Esophagus muscularis mucosa (tissue), 4 donors: ENCODE results near the gene THBD. TPM values are rescaled to one million over a fixed set of nuclear protein-coding genes. Genes with fewer than 3 reads are reported as not detected.

Experiments used
- DNase-seq: peaks from one replicate; pipeline ENCODE4 v3.0.0-alpha.2; 2017; ENCODE audit errors: extremely low spot score
- H3K27ac ChIP-seq, 4 donors: fragments of 200-600 bp; sonication (generic); replicated peaks in 1 of 4; 1 replicate in 3 of 4; 2 replicates in 1 of 4; pipeline ENCODE4 v1.5.1; 2016 to 2019; ENCODE audit warnings: mild to moderate bottlenecking in 1 of 4
- H3K27me3 ChIP-seq, 4 donors: fragments of 200-600 bp; sonication (generic); one replicate each; pipeline versions ENCODE4 v1.5.1 to v1.6.0; 2016 to 2019
- H3K36me3 ChIP-seq, 4 donors: fragments of 200-600 bp; sonication (generic); one replicate each; pipeline ENCODE4 v1.5.1; 2016 to 2019
- H3K4me1 ChIP-seq, 4 donors: fragments of 200-600 bp; sonication (generic); one replicate each; pipeline ENCODE4 v1.5.1; 2016 to 2019
- H3K4me3 ChIP-seq, 4 donors: fragments of 200-600 bp; sonication (generic); 1 replicate in 2 of 4; 2 replicates in 2 of 4; pipeline ENCODE4 v1.5.1; 2016 to 2019; ENCODE audit warnings: mild to moderate bottlenecking in 4 of 4, moderate library complexity in 1 of 4
- H3K9me3 ChIP-seq, 4 donors: fragments of 200-600 bp; sonication (generic); 1 replicate in 3 of 4; 2 replicates in 1 of 4; pipeline ENCODE4 v1.5.1; 2016 to 2019
- EP300 ChIP-seq: sonication (generic); formaldehyde crosslinking; IDR thresholded peaks from one replicate; pipeline ENCODE4 v1.6.1; 2017; ENCODE audit warnings: antibody characterized with exemption
- POLR2A ChIP-seq: fragments of 450-650 bp; IDR thresholded peaks from one replicate; pipeline ENCODE4 v1.6.1; 2017; ENCODE audit warnings: antibody characterized with exemption, moderate library complexity, mild to moderate bottlenecking, low read depth
- POLR2AphosphoS5 ChIP-seq, 2 donors: sonication (generic); formaldehyde crosslinking; IDR thresholded peaks; one replicate each; pipeline ENCODE4 v1.6.1; 2017; ENCODE audit warnings: antibody characterized with exemption in 2 of 2
- WGBS: methylation state at CpG from one replicate; pipeline ENCODE4 v1.1.5; 2018; 5-methylcytosine and 5-hydroxymethylcytosine counted together
- intact Hi-C: fragments of 100-400 bp; cut with DNase I; formaldehyde crosslinking; loops from one replicate; pipeline ENCODE4 v1.15.1; 2023
- total RNA-seq, 4 donors: library from RNA; depleted of rRNA; stranded (reverse); fragments of >200 nt; gene quantifications; one replicate each; pipeline versions ENCODE4 v1.1.0 to v1.2.1, GENCODE V29; 2016
- TF ChIP-seq, protein P1 (sequence below), 3 experiments: fragments of 200-600 bp in 2 of 3; fragments of 450-650 bp in 1 of 3; sonication (generic) in 2 of 3; IDR thresholded peaks; one replicate each; pipeline ENCODE4 v1.5.1; 2017 to 2019; ENCODE audit warnings: antibody characterized with exemption in 3 of 3, mild to moderate bottlenecking in 2 of 3, moderate library complexity in 1 of 3

THBD gene
- total RNA-seq, 4 donors from 2014 or later, result 22.4 to 206 (median 47.3) TPM

GRCh38 chr20:23050847-23051627 is 1.6 kb upstream of the THBD start:
- no peak for TF ChIP-seq POLR2A
- TF ChIP-seq, protein P1, sequence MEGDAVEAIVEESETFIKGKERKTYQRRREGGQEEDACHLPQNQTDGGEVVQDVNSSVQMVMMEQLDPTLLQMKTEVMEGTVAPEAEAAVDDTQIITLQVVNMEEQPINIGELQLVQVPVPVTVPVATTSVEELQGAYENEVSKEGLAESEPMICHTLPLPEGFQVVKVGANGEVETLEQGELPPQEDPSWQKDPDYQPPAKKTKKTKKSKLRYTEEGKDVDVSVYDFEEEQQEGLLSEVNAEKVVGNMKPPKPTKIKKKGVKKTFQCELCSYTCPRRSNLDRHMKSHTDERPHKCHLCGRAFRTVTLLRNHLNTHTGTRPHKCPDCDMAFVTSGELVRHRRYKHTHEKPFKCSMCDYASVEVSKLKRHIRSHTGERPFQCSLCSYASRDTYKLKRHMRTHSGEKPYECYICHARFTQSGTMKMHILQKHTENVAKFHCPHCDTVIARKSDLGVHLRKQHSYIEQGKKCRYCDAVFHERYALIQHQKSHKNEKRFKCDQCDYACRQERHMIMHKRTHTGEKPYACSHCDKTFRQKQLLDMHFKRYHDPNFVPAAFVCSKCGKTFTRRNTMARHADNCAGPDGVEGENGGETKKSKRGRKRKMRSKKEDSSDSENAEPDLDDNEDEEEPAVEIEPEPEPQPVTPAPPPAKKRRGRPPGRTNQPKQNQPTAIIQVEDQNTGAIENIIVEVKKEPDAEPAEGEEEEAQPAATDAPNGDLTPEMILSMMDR (IDR thresholded peaks at IDR 0.05), result peak; percentile 50 to 54 (median 52)
- peak; percentile 45 to 47 for TF ChIP-seq POLR2AphosphoS5 (IDR thresholded peaks at IDR 0.05)
- Histone ChIP-seq H3K4me3 (peak overlapping the region; percentile 56 to 65 (median 60)), H3K36me3 (peaks cover 0 to 5% (median 0%) of the 10 kb centered on the region in 4 donors), H3K9me3 (no peaks in the 10 kb centered on the region), H3K27ac (peak overlapping the region; percentile 69 to 85 (median 82)), H3K27me3 (peaks cover 0 to 56% (median 12%) of the 10 kb centered on the region in 4 donors), H3K4me1 (peaks cover 16 to 53% (median 45%) of the 10 kb centered on the region in 4 donors)
- intact Hi-C loops, result loop anchor here (10.0 kb wide), 1 partner anchor 294 kb away; no protein-coding TSS in a partner anchor
- no peak for DNase-seq
- WGBS, result 29% methylated on average over 38 of the region's 46 CpGs

GRCh38 chr20:23050076-23050838 is 785 bp upstream of the THBD start:
- Histone ChIP-seq H3K27ac (peak overlapping the region; percentile 69 to 85 (median 82)), H3K36me3 (peaks cover 0 to 13% (median 0%) of the 10 kb centered on the region in 4 donors), H3K4me3 (peak overlapping the region; percentile 56 to 65 (median 60)), H3K4me1 (peaks cover 24 to 60% (median 45%) of the 10 kb centered on the region in 4 donors), H3K9me3 (no peaks in the 10 kb centered on the region), H3K27me3 (peaks cover 0 to 64% (median 12%) of the 10 kb centered on the region in 4 donors)
- 0% methylated on average over 18 of the region's 48 CpGs for WGBS
- intact Hi-C loops, result loop anchor here (10.0 kb wide), 1 partner anchor 295 kb away; no protein-coding TSS in a partner anchor
- TF ChIP-seq, protein P1 (IDR thresholded peaks at IDR 0.05), result no peak
- TF ChIP-seq EP300, result no peak
- TF ChIP-seq POLR2A, result no peak
- TF ChIP-seq POLR2AphosphoS5 (IDR thresholded peaks at IDR 0.05), result no peak
- no peak for DNase-seq

- H3K4me1 ChIP-seq, result peaks cover 27 to 65% (median 45%) of the 10 kb centered on the region in 4 donors
- H3K27me3 ChIP-seq, result peaks cover 0 to 81% (median 14%) of the 10 kb centered on the region in 4 donors
- H3K9me3 ChIP-seq, result no peaks in the 10 kb centered on the region
- peaks cover 0 to 16% (median 0%) of the 10 kb centered on the region in 4 donors for H3K36me3 ChIP-seq
- TF ChIP-seq POLR2AphosphoS5 (IDR thresholded peaks at IDR 0.05) (peak in 1 of 2 donors; percentile 21), EP300 (no peak), POLR2A (no peak)
- TF ChIP-seq, protein P1 (IDR thresholded peaks at IDR 0.05), result peak; percentile 36 to 55 (median 40)
- DNase-seq, result no peak
- intact Hi-C loops, result no loop called here
- H3K4me3 ChIP-seq, result peak overlapping the region; percentile 56 to 65 (median 60)
- H3K27ac ChIP-seq, result peak overlapping the region; percentile 69 to 85 (median 82)
- 7% methylated on average over 7 of the region's 92 CpGs for WGBS
These were observed 930 bp downstream of the THBD start for GRCh38 chr20:23048283-23049200.

GRCh38 chr20:23047738-23048214 is 1.7 kb downstream of the THBD start:
- WGBS, result 16% methylated on average over 31 of the region's 47 CpGs
- Histone ChIP-seq H3K4me3 (peak overlapping the region; percentile 56 to 65 (median 60)), H3K9me3 (no peaks in the 10 kb centered on the region), H3K27me3 (peaks cover 0 to 89% (median 14%) of the 10 kb centered on the region in 4 donors), H3K27ac (peak overlapping the region; percentile 42 to 85 (median 75)), H3K4me1 (peaks cover 27 to 65% (median 45%) of the 10 kb centered on the region in 4 donors), H3K36me3 (peaks cover 0 to 16% (median 0%) of the 10 kb centered on the region in 4 donors)
- TF ChIP-seq POLR2A, result no peak
- TF ChIP-seq, protein P1 (IDR thresholded peaks at IDR 0.05), result no peak
- no peak for TF ChIP-seq EP300
- no peak for TF ChIP-seq POLR2AphosphoS5 (IDR thresholded peaks at IDR 0.05)
- intact Hi-C loops, result no loop called here
- DNase-seq, result no peak
